ENCODE measurements around the gene CBY2.
"Not testable (repeated sequence)": the region's sequence is repeated elsewhere in the genome, so short reads cannot be mapped to it uniquely, and the experiment has no call there.

DNA sequence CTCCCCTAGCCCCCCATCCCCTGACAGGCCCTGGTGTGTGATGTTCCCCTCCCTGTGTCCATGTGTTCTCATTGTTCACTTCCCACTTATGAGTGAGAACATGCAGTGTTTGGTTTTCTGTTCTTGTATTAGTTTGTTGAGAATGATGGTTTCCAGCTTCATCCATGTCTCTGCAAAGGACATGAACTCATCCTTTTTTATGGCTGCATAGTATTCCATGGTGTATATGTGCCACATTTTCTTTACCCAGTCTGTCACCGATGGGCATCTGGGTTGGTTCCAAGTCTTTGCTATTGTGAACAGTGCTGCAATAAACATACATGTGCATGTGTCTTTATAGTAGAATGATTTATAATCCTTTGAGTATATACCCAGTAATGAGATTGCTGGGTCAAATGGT is 39.2 kb upstream of the CBY2 start:
- not testable (repeated sequence) for TF ChIP-seq SMC3 (conservative IDR thresholded peaks at IDR 0.05; ENCODE audit: poor library complexity); EZH2 (IDR thresholded peaks at IDR 0.05; ENCODE audit: borderline replicate concordance, insufficient read depth, low read length, poor library complexity, severe bottlenecking); CTCF (IDR thresholded peaks at IDR 0.05; ENCODE audit: poor library complexity, severe bottlenecking); TAF1 (IDR thresholded peaks at IDR 0.05; ENCODE audit: low read depth); RAD21 (conservative IDR thresholded peaks at IDR 0.05); POLR2AphosphoS5 (IDR thresholded peaks at IDR 0.05); REST (IDR thresholded peaks at IDR 0.05; ENCODE audit: borderline replicate concordance)

Data from neural cell (in vitro differentiated cells).